Rectal smooth muscle tissue (tissue), 1 donor: ENCODE results near the gene SEC14L6.

Experiments
- H3K27ac ChIP-seq: one replicate; pipeline ENCODE4 v1.7.0; 2013; ENCODE audit warnings: low read depth, low read length, inconsistent platforms
- H3K27me3 ChIP-seq: one replicate; pipeline ENCODE4 v1.7.0; 2013; ENCODE audit warnings: low read length; ENCODE audit not compliant: control insufficient read depth, insufficient read depth
- H3K36me3 ChIP-seq: one replicate; pipeline ENCODE4 v1.7.0; 2013; ENCODE audit warnings: low read length; ENCODE audit not compliant: control insufficient read depth, insufficient read depth
- H3K4me1 ChIP-seq: one replicate; pipeline ENCODE4 v1.7.0; 2013; ENCODE audit warnings: low read length; ENCODE audit not compliant: control insufficient read depth, insufficient read depth
- H3K4me3 ChIP-seq: one replicate; pipeline ENCODE4 v1.7.0; 2013; ENCODE audit warnings: low read length
- H3K9ac ChIP-seq: one replicate; pipeline ENCODE4 v1.7.0; 2013; ENCODE audit warnings: low read length

The SEC14L6 gene

DNA sequence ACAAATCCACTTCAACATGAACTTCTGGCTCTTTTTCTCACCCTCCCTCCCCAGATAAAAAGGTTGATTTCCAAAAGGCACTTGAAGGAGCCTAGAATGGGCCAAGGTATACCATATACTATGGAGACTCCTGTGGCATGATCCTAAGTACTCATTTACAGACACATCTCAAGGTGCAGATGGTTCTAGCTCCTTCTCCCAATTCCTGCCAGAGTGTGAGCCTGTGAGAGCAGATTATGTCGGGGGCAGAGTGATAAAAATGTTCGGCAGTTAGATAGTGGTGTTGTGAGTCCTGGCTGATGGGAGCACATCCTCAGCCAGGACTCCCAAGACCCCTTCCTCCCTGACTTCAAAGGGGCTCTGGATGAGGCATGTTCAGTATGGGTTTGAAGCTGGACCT, 66.6 kb downstream of the SEC14L6 start:
- Histone ChIP-seq H3K4me1 (no peaks in the 10 kb centered on the region), H3K36me3 (no peaks in the 10 kb centered on the region), H3K9ac (no peak overlapping the region), H3K27ac (no peak overlapping the region), H3K4me3 (no peak overlapping the region), H3K27me3 (no peaks in the 10 kb centered on the region)

- Histone ChIP-seq H3K27ac (no peak overlapping the region), H3K36me3 (no peaks in the 10 kb centered on the region), H3K9ac (no peak overlapping the region), H3K4me1 (no peaks in the 10 kb centered on the region), H3K27me3 (no peaks in the 10 kb centered on the region), H3K4me3 (no peak overlapping the region)
These were observed 71.7 kb downstream of the SEC14L6 start for GRCh38 chr22:30474683-30475424.

DNA sequence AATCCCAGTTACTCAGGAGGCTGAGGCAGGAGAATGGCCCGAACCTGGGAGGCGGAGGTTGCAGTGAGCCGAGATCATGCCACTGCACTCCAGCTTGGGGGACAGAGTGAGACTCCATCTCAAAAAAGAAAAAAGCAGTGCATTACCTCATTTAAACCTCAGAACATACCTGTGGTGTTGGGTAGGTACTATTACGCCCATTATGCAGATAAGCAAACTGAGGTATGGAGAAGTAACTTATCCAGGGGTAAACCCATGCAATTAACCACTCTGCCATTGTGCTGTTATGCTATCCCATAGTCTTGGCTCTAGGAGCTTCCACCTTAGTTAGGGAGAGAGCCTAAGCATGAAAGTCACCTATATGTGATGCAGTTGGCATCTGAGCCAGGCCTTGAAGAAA, 72.4 kb downstream of the SEC14L6 start:
- H3K4me1 ChIP-seq: no peaks in the 10 kb centered on the region
- no peak overlapping the region for H3K9ac ChIP-seq
- peaks cover 4% of the 10 kb centered on the region for H3K27me3 ChIP-seq
- H3K27ac ChIP-seq: no peak overlapping the region
- H3K36me3 ChIP-seq: no peaks in the 10 kb centered on the region
- H3K4me3 ChIP-seq: no peak overlapping the region

GRCh38 chr22:30472994-30473720, 73.4 kb downstream of the SEC14L6 start:
- H3K36me3 ChIP-seq: no peaks in the 10 kb centered on the region
- no peak overlapping the region for H3K9ac ChIP-seq
- H3K4me1 ChIP-seq: no peaks in the 10 kb centered on the region
- no peak overlapping the region for H3K27ac ChIP-seq
- no peak overlapping the region for H3K4me3 ChIP-seq
- peaks cover 4% of the 10 kb centered on the region for H3K27me3 ChIP-seq
